ENCODE results near the gene TBCC.

GRCh38 chr6:42748203-42748898 is 2.4 kb upstream of the TBCC start:
- TF ChIP-seq, protein P1, sequence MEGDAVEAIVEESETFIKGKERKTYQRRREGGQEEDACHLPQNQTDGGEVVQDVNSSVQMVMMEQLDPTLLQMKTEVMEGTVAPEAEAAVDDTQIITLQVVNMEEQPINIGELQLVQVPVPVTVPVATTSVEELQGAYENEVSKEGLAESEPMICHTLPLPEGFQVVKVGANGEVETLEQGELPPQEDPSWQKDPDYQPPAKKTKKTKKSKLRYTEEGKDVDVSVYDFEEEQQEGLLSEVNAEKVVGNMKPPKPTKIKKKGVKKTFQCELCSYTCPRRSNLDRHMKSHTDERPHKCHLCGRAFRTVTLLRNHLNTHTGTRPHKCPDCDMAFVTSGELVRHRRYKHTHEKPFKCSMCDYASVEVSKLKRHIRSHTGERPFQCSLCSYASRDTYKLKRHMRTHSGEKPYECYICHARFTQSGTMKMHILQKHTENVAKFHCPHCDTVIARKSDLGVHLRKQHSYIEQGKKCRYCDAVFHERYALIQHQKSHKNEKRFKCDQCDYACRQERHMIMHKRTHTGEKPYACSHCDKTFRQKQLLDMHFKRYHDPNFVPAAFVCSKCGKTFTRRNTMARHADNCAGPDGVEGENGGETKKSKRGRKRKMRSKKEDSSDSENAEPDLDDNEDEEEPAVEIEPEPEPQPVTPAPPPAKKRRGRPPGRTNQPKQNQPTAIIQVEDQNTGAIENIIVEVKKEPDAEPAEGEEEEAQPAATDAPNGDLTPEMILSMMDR (IDR thresholded peaks at IDR 0.05; ENCODE audit: low read depth, low read length, missing input control) = no peak
- TF ChIP-seq, protein P2, sequence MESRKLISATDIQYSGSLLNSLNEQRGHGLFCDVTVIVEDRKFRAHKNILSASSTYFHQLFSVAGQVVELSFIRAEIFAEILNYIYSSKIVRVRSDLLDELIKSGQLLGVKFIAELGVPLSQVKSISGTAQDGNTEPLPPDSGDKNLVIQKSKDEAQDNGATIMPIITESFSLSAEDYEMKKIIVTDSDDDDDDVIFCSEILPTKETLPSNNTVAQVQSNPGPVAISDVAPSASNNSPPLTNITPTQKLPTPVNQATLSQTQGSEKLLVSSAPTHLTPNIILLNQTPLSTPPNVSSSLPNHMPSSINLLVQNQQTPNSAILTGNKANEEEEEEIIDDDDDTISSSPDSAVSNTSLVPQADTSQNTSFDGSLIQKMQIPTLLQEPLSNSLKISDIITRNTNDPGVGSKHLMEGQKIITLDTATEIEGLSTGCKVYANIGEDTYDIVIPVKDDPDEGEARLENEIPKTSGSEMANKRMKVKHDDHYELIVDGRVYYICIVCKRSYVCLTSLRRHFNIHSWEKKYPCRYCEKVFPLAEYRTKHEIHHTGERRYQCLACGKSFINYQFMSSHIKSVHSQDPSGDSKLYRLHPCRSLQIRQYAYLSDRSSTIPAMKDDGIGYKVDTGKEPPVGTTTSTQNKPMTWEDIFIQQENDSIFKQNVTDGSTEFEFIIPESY (IDR thresholded peaks at IDR 0.05) = no peak
- TF ChIP-seq JUND (IDR thresholded peaks at IDR 0.05) (no peak), YY1 (IDR thresholded peaks at IDR 0.05) (no peak), TAF1 (conservative IDR thresholded peaks at IDR 0.05) (no peak)
- TF ChIP-seq, protein P3, sequence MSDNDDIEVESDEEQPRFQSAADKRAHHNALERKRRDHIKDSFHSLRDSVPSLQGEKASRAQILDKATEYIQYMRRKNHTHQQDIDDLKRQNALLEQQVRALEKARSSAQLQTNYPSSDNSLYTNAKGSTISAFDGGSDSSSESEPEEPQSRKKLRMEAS (IDR thresholded peaks at IDR 0.05) = no peak
